NCI-H345 treated with DMSO at 0.1 percent for 48 hours (cell line): ENCODE data around the gene DDX51.
"Not testable (repeated sequence)": the region's sequence is repeated elsewhere in the genome, so short reads cannot be mapped to it uniquely, and the experiment has no call there.

Experiments
- DNase-seq: peaks from one replicate; lab custom pipeline; 2025; ENCODE audit not compliant: unreplicated experiment; lab: John Stamatoyannopoulos, UW

DDX51 gene

GRCh38 chr12:132140918-132141841, 2.9 kb downstream of the DDX51 start:
- DNase-seq = no peak

DNA sequence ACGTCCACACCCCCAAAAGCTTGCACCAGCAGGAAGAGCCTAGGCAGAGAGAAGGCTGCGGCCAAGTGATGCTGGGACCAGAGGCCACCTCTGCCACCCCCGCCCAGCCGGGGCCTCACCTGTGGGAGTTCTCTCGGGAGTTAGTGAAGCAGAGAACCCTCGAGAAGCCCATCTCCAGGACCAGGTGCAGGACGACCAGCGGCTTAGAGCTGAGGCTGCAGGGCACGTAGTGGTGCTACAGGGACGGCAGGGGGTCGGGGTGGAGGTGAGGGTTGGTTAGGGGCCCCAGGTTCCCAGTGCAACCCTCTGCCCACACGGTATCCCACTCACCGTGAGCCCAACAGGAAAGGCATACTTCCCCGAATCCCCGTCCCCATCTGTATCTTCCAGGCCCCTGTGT, 3.6 kb downstream of the DDX51 start:
- DNase-seq = no peak

- no peak for DNase-seq
These were observed 4.2 kb downstream of the DDX51 start for GRCh38 chr12:132139912-132140311.

GRCh38 chr12:132138941-132139871, 4.9 kb downstream of the DDX51 start:
- no peak for DNase-seq

GRCh38 chr12:132137483-132138125, 6.5 kb downstream of the DDX51 start:
- DNase-seq = no peak

- not testable (repeated sequence) for DNase-seq
These were observed 7.9 kb downstream of the DDX51 start for GRCh38 chr12:132136226-132136625.

DNA sequence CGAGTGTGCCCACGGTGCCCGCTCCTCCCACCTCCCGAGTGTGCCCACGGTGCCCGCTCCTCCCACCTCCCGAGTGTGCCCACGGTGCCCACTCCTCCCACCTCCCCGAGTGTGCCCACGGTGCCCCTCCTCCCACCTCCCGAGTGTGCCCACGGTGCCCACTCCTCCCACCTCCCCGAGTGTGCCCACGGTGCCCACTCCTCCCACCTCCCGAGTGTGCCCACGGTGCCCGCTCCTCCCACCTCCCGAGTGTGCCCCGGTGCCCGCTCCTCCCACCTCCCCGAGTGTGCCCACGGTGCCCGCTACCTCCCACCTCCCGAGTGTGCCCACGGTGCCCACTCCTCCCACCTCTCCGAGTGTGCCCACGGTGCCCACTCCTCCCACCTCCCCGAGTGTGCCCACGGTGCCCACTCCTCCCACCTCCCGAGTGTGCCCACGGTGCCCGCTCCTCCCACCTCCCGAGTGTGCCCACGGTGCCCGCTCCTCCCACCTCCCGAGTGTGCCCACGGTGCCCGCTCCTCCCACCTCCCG, 9.4 kb downstream of the DDX51 start:
- not testable (repeated sequence) for DNase-seq

DNA sequence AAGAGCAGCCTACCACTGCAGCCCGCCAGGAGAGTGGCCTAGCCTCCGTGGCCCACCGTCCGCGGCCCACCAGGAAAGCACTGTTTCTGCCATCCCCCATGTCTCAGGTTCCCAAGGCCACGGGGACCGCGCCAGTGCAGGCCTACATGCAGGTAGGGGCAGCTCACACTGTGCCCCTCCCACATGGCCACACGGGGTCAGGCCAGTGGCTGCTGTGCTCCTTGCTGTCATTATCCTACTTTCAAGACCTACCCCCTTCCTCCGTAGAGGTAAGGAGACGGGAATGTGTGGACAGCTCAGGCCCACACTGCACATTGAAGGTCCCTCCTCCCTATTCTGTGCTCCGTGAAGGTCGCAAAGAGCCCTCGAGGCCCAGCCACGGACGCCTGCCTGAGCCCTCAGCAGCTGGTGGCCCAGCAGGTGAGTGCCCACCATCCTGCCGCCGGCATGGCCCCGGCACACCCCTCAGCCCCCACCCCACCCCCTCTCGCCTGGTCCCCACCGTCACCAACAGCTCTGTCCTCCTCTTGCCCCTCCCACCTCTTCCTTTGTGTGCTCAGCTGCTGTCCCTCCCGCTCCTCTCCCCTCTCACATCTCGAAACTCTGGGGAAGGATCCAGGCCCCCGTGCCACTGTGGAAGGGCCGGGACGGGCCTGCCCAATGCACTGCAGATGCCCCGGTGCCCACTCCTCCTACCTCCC, 10.0 kb downstream of the DDX51 start:
- peak; percentile 64 for DNase-seq

DNA sequence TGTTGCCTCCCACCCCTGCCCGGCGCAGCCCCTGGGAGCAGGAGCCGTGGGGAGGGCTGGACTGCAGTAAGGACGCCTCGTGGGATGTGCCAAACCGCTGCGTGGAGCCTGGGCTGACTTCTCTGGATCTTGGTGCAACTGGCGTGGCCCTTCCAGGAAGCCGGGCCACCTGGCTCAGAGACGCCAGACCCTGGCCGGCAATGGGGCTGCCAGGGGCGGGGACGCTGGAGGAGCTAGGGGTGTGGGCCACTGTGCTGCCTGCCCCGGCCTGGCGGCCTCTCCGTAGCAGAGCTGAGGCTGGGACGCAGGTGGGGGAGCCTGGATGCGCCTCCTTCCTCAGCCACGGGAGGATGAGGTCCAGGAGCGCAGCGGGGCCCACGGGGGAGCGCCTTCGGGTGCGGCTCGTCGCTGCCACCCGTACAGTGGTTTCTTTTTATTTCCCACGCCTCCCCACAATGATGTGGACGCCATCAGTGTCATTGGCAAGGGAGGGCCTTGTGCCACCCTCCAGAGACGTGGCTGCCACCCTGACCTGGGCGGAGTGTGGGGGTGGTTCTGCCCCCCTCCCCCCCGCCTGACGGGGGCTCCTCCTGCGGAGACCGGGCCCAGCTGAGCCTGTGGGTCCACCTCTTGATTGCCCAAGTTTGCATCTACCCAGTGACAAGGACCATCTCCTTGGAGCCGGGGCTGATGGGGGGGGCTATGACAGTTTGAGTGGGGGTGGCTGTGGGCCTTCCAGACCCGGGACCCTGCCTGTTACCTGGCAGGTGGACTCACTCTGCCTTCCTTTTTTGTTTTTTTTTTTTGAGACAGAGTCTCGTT, 11.3 kb downstream of the DDX51 start:
- DNase-seq = no peak

GRCh38 chr12:132131952-132132351, 12.2 kb downstream of the DDX51 start:
- DNase-seq = no peak

DNA sequence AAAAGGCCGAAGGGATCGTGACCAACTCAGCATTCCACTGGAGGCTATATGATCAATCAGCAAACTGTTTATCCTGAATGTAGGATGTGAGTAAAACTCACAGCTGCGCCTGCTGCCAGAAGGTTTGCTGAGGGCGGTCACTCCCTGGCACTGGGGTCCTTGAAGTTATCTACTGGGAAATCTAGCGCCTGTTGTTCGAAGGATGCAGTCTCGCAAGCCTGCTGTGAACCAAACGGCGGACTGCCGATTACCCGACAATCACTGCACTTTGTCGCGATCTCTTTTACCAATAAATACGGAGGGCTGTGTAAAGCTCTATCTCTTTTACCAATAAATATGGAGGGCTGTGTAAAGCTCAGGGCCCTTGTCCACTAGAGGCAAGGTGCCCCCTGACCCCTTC, 12.9 kb downstream of the DDX51 start:
- no peak for DNase-seq

- DNase-seq = no peak
These were observed 13.4 kb downstream of the DDX51 start for GRCh38 chr12:132130690-132131089.

GRCh38 chr12:132129007-132129406, 15.1 kb downstream of the DDX51 start:
- DNase-seq = no peak

GRCh38 chr12:132127041-132127440, 17.1 kb downstream of the DDX51 start:
- no peak for DNase-seq

GRCh38 chr12:132125736-132126135, 18.4 kb downstream of the DDX51 start:
- no peak for DNase-seq

GRCh38 chr12:132124766-132125425, 19.2 kb downstream of the DDX51 start:
- no peak for DNase-seq

- no peak for DNase-seq
These were observed 20.0 kb downstream of the DDX51 start for GRCh38 chr12:132123970-132124765.

DNA sequence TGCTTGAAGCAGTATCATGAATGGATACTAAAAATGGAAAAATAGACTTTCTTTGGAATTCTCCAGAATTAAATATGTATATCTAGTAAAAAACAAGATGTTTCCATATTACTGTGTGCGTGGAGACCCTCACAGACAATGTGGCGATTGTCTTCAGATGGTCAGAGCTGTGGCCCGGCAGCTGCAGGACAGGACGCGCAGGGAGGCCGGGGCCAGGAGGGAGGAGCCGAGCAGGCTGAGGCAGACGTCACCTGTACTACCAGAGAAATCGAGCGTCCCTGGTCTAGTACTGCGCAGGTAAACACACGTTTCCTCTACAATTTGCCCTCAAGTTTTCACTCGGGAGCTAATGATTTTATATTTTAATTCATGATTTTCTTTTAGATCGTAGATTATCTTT, 22.8 kb downstream of the DDX51 start:
- DNase-seq = no peak
